Measurements from ENCODE around the gene KCNB1.
A peak's percentile ranks its signal among the peaks of the same experiment; 100 is the strongest.

KCNB1 gene

GRCh38 chr20:49482621-49483017, at the start of gene KCNB1:
Gene KCNB1 (minus strand): TSS chr20:49482668. CDS start chr20:49482480, 188 bp downstream.
- Histone ChIP-seq H3K36me3 (ENCODE audit: insufficient read depth, low read depth, low read length) (no peaks in the 10 kb centered on the region), H3K9me3 (ENCODE audit: insufficient read depth, low read depth, low read length) (no peaks in the 10 kb centered on the region), H3K4me3 (ENCODE audit: low read length) (peak within 1 kb of the TSS; percentile 69), H3K27me3 (ENCODE audit: insufficient read depth, low read length) (peaks cover 57% of the 10 kb centered on the region), H3K27ac (ENCODE audit: low read length) (no peak within 1 kb of the TSS), H3K9ac (ENCODE audit: low read depth, low read length) (no peak within 1 kb of the TSS), H3K4me1 (ENCODE audit: insufficient read depth, low read length) (no peaks in the 10 kb centered on the region)

DNA sequence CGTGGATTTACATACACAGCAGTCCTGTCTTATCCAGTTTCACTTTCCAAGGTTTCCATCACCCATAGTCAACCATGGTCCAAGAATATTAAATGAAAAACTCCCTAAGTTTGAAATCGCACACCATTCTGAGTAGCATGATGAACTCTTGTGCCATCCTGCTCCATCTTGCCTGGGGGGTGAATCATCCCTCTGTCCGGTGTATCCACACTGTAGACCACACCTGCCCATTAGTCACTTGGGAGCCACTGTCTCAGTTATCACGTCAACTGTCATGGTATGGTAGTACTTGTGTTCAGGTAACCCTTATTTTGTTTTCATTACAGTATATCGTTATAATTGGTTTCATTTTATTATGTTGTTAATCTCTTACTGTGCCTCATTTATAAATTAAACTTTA, 47.0 kb upstream of the KCNB1 start:
- Histone ChIP-seq H3K27ac (ENCODE audit: low read length) (no peak overlapping the region), H3K36me3 (ENCODE audit: insufficient read depth, low read depth, low read length) (peaks cover 14% of the 10 kb centered on the region; the same call in 1 of the 2 replicates), H3K27me3 (ENCODE audit: insufficient read depth, low read length) (no peaks in the 10 kb centered on the region), H3K4me3 (ENCODE audit: low read length) (no peak overlapping the region), H3K4me1 (ENCODE audit: insufficient read depth, low read length) (peaks cover 9% of the 10 kb centered on the region), H3K9ac (ENCODE audit: low read depth, low read length) (no peak overlapping the region), H3K9me3 (ENCODE audit: insufficient read depth, low read depth, low read length) (no peaks in the 10 kb centered on the region)

- no peak overlapping the region for H3K27ac ChIP-seq (ENCODE audit: low read length)
- H3K9ac ChIP-seq (ENCODE audit: low read depth, low read length), result no peak overlapping the region
- peaks cover 17% of the 10 kb centered on the region; the same call in 1 of the 2 replicates for H3K36me3 ChIP-seq (ENCODE audit: insufficient read depth, low read depth, low read length)
- peaks cover 9% of the 10 kb centered on the region for H3K4me1 ChIP-seq (ENCODE audit: insufficient read depth, low read length)
- H3K9me3 ChIP-seq (ENCODE audit: insufficient read depth, low read depth, low read length), result no peaks in the 10 kb centered on the region
- no peaks in the 10 kb centered on the region for H3K27me3 ChIP-seq (ENCODE audit: insufficient read depth, low read length)
- no peak overlapping the region for H3K4me3 ChIP-seq (ENCODE audit: low read length)
Measured at GRCh38 chr20:49526568-49526967, 44.1 kb upstream of the KCNB1 start.

DNA sequence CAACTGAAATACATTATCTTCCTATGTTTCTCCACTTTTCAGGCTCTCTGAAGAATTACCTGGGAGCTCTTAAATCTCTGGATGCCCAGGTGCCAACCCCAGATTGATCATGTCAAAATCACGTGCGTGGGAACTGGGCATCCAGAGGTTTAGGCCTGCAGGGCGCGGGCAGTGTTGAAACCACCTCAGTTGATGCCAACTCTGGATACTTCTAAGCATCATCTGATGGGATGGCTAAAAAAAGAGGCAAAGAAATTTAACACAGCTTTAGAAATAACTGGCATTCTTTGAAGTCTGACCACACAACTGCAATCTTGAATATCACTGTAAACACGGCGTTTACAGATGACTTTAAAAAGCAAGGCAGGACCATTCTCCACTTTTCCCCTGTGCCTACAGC, 43.6 kb upstream of the KCNB1 start:
- H3K4me1 ChIP-seq (ENCODE audit: insufficient read depth, low read length), result peaks cover 9% of the 10 kb centered on the region
- H3K27me3 ChIP-seq (ENCODE audit: insufficient read depth, low read length), result no peaks in the 10 kb centered on the region
- no peaks in the 10 kb centered on the region for H3K9me3 ChIP-seq (ENCODE audit: insufficient read depth, low read depth, low read length)
- H3K27ac ChIP-seq (ENCODE audit: low read length), result no peak overlapping the region
- H3K9ac ChIP-seq (ENCODE audit: low read depth, low read length), result no peak overlapping the region
- peaks cover 17% of the 10 kb centered on the region; the same call in 1 of the 2 replicates for H3K36me3 ChIP-seq (ENCODE audit: insufficient read depth, low read depth, low read length)
- no peak overlapping the region for H3K4me3 ChIP-seq (ENCODE audit: low read length)

GRCh38 chr20:49523767-49524360, 41.4 kb upstream of the KCNB1 start:
- H3K9me3 ChIP-seq (ENCODE audit: insufficient read depth, low read depth, low read length), result no peaks in the 10 kb centered on the region
- H3K9ac ChIP-seq (ENCODE audit: low read depth, low read length), result no peak overlapping the region
- no peak overlapping the region for H3K4me3 ChIP-seq (ENCODE audit: low read length)
- H3K4me1 ChIP-seq (ENCODE audit: insufficient read depth, low read length), result peaks cover 9% of the 10 kb centered on the region
- H3K36me3 ChIP-seq (ENCODE audit: insufficient read depth, low read depth, low read length), result peaks cover 7% of the 10 kb centered on the region; the same call in 1 of the 2 replicates
- no peak overlapping the region for H3K27ac ChIP-seq (ENCODE audit: low read length)
- no peaks in the 10 kb centered on the region for H3K27me3 ChIP-seq (ENCODE audit: insufficient read depth, low read length)

- H3K27ac ChIP-seq (ENCODE audit: low read length), result no peak overlapping the region
- H3K9ac ChIP-seq (ENCODE audit: low read depth, low read length), result no peak overlapping the region
- no peak overlapping the region for H3K4me3 ChIP-seq (ENCODE audit: low read length)
- H3K36me3 ChIP-seq (ENCODE audit: insufficient read depth, low read depth, low read length), result peaks cover 7% of the 10 kb centered on the region; the same call in 1 of the 2 replicates
- H3K27me3 ChIP-seq (ENCODE audit: insufficient read depth, low read length), result no peaks in the 10 kb centered on the region
- no peaks in the 10 kb centered on the region for H3K9me3 ChIP-seq (ENCODE audit: insufficient read depth, low read depth, low read length)
- H3K4me1 ChIP-seq (ENCODE audit: insufficient read depth, low read length), result peaks cover 4% of the 10 kb centered on the region
Measured at GRCh38 chr20:49521356-49521755, 38.9 kb upstream of the KCNB1 start.

GRCh38 chr20:49519777-49520359, 37.4 kb upstream of the KCNB1 start:
- no peak overlapping the region for H3K27ac ChIP-seq (ENCODE audit: low read length)
- H3K9ac ChIP-seq (ENCODE audit: low read depth, low read length), result no peak overlapping the region
- no peaks in the 10 kb centered on the region for H3K9me3 ChIP-seq (ENCODE audit: insufficient read depth, low read depth, low read length)
- H3K4me1 ChIP-seq (ENCODE audit: insufficient read depth, low read length), result no peaks in the 10 kb centered on the region
- no peak overlapping the region for H3K4me3 ChIP-seq (ENCODE audit: low read length)
- H3K27me3 ChIP-seq (ENCODE audit: insufficient read depth, low read length), result no peaks in the 10 kb centered on the region
- H3K36me3 ChIP-seq (ENCODE audit: insufficient read depth, low read depth, low read length), result 0 out of 2 replicates have a peak, but pooled peaks cover 7% of the 10 kb centered on the region

DNA sequence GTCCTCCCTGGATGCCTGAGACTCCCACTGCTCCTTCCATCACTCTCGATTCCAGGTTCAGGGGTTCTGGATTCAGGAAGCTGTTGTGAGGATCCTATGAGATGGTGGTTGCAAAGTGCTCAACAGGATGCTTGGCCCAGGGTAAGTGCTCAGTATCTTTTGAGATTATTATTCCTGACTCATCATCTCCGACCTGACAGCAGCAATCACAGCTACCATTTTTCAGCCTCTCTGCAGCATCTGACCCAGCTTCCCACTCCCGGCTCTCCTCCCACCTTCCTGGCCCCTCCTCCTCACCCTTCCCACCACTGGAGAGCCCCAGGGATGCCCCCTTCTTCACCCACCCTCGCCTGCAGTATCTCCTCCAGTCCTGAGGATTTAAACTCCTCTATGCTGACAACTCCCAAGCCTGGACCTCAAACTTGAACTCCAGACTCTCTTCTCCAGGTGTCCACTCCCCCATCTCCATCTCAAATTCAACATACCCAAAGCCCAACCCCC, 36.8 kb upstream of the KCNB1 start:
- no peak overlapping the region for H3K4me3 ChIP-seq (ENCODE audit: low read length)
- H3K27me3 ChIP-seq (ENCODE audit: insufficient read depth, low read length), result no peaks in the 10 kb centered on the region
- no peak overlapping the region for H3K9ac ChIP-seq (ENCODE audit: low read depth, low read length)
- no peaks in the 10 kb centered on the region for H3K4me1 ChIP-seq (ENCODE audit: insufficient read depth, low read length)
- H3K27ac ChIP-seq (ENCODE audit: low read length), result no peak overlapping the region
- H3K9me3 ChIP-seq (ENCODE audit: insufficient read depth, low read depth, low read length), result no peaks in the 10 kb centered on the region
- 0 out of 2 replicates have a peak, but pooled peaks cover 7% of the 10 kb centered on the region for H3K36me3 ChIP-seq (ENCODE audit: insufficient read depth, low read depth, low read length)

- no peak overlapping the region for H3K27ac ChIP-seq (ENCODE audit: low read length)
- H3K4me1 ChIP-seq (ENCODE audit: insufficient read depth, low read length), result no peaks in the 10 kb centered on the region
- no peaks in the 10 kb centered on the region for H3K9me3 ChIP-seq (ENCODE audit: insufficient read depth, low read depth, low read length)
- no peak overlapping the region for H3K9ac ChIP-seq (ENCODE audit: low read depth, low read length)
- peaks cover 8% of the 10 kb centered on the region; the same call in 1 of the 2 replicates for H3K36me3 ChIP-seq (ENCODE audit: insufficient read depth, low read depth, low read length)
- no peak overlapping the region for H3K4me3 ChIP-seq (ENCODE audit: low read length)
- H3K27me3 ChIP-seq (ENCODE audit: insufficient read depth, low read length), result no peaks in the 10 kb centered on the region
Measured at GRCh38 chr20:49518576-49518975, 36.1 kb upstream of the KCNB1 start.

DNA sequence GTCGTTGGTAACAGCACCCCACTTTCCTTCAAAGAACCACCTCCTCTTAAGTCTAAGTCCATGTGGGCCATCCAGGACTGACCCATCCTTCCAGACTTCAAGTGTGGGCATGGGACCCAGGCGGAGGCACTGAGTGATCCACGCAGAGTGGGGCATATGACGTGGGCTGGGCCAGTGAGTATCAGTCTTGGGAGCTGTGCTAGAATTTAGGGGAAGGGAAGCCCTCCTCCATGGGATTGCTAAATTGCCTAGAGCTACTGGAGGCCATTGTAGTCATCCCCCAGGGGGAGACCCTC, 35.3 kb upstream of the KCNB1 start:
- H3K9me3 ChIP-seq (ENCODE audit: insufficient read depth, low read depth, low read length), result no peaks in the 10 kb centered on the region
- peaks cover 5% of the 10 kb centered on the region; the same call in 1 of the 2 replicates for H3K36me3 ChIP-seq (ENCODE audit: insufficient read depth, low read depth, low read length)
- no peak overlapping the region for H3K27ac ChIP-seq (ENCODE audit: low read length)
- H3K4me3 ChIP-seq (ENCODE audit: low read length), result no peak overlapping the region
- no peak overlapping the region for H3K9ac ChIP-seq (ENCODE audit: low read depth, low read length)
- H3K4me1 ChIP-seq (ENCODE audit: insufficient read depth, low read length), result no peaks in the 10 kb centered on the region
- no peaks in the 10 kb centered on the region for H3K27me3 ChIP-seq (ENCODE audit: insufficient read depth, low read length)

DNA sequence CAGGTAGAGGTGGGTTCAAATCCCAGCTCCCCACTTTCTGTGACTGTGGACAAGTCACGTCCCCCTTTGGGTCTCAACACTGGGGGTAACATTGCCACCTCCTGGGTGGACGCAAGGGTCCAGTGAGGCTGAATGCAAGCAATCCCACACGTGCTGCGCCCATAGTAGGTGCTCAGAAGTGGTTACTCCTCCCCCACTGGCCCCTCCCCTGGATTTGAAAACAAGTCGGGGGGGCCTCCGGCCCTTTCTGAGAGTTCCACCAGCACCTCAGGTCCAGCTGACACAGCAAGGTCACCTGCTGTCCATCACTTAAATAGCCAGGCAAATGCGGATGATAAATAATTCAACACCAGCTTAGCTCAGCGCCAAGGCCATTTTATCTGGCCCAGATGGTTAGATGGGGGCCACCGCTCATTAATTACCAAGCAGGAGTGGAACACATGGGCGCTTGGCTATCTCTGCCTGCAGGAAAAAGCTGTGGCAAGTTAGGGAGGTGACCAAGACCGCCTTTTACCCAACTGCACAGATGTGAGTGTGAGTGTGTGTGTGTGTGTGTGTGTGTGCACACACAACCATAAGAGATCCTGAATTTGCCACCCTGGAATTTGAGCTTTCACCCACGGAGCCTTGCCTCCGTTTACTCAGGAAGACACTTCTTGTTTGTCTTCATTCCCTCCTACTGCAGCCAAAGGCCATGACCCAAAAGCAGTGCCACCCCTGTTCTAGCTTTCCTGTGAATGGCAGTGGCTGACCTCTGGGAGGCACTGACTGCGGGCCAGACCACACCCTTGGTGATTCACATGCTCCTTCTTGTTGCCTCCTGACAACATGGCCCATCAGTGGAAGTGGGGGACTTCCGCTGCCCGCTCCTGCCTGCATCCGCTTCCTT, 34.7 kb upstream of the KCNB1 start:
- H3K9me3 ChIP-seq (ENCODE audit: insufficient read depth, low read depth, low read length), result no peaks in the 10 kb centered on the region
- no peak overlapping the region for H3K9ac ChIP-seq (ENCODE audit: low read depth, low read length)
- H3K36me3 ChIP-seq (ENCODE audit: insufficient read depth, low read depth, low read length), result peaks cover 5% of the 10 kb centered on the region; the same call in 1 of the 2 replicates
- no peak overlapping the region for H3K27ac ChIP-seq (ENCODE audit: low read length)
- no peaks in the 10 kb centered on the region for H3K4me1 ChIP-seq (ENCODE audit: insufficient read depth, low read length)
- H3K4me3 ChIP-seq (ENCODE audit: low read length), result no peak overlapping the region
- no peaks in the 10 kb centered on the region for H3K27me3 ChIP-seq (ENCODE audit: insufficient read depth, low read length)

Measured in iPS-20b (cell line).